H1 (cell line): ENCODE data around the gene PRAMEF8. TPM values are rescaled to one million over a fixed set of nuclear protein-coding genes. Genes with fewer than 3 reads are reported as not detected.
"Not testable (repeated sequence)": the region's sequence is repeated elsewhere in the genome, so short reads cannot be mapped to it uniquely, and the experiment has no call there.

ENCODE experiments used
- CTCF ChIA-PET: fragments of 300-600 bp; sonication (Branson Sonifier 250); formaldehyde crosslinking; loops from one replicate; lab custom pipeline; 2021; ENCODE audit not compliant: partially characterized antibody; lab: Charles Lee
- POLR2A ChIA-PET: fragments of 300-600 bp; sonication (Branson Sonifier 250); formaldehyde crosslinking; loops from one replicate; lab custom pipeline; 2021; ENCODE audit warnings: inconsistent platforms; ENCODE audit not compliant: partially characterized antibody; lab: Charles Lee
- DNase-seq, 2 experiments: peaks; one replicate each; pipeline versions ENCODE4 v3.0.0 to v3.0.0-alpha.2; 2010 to 2022; ENCODE audit warnings: low spot score in 2 of 2, low read depth in 1 of 2, mixed read lengths in 1 of 2
- FAIRE-seq: peaks from 2 replicates; lab custom pipeline; 2011; peaks lifted over from hg19 to GRCh38; lab: Jason Lieb, UNC
- H2AFZ ChIP-seq: 2 replicates; pipeline ENCODE4 v1.8.1; 2012; ENCODE audit warnings: low read length, inconsistent platforms
- H2AK5ac ChIP-seq: 2 replicates; pipeline ENCODE4 v1.6.1; 2013; ENCODE audit warnings: low read depth, low read length
- H2BK120ac ChIP-seq: replicated peaks from 2 replicates; pipeline ENCODE3; 2013; ENCODE audit warnings: low read depth, low read length, inconsistent platforms
- H2BK12ac ChIP-seq: 2 replicates; pipeline ENCODE4 v1.6.1; 2013; ENCODE audit warnings: low read depth, low read length
- H2BK15ac ChIP-seq: 2 replicates; pipeline ENCODE4 v1.6.1; 2013; ENCODE audit warnings: low read length
- H2BK20ac ChIP-seq: 2 replicates; pipeline ENCODE4 v1.6.1; 2013; ENCODE audit warnings: low read length
- H2BK5ac ChIP-seq: 2 replicates; pipeline ENCODE4 v1.6.1; 2013; ENCODE audit warnings: low read depth, low read length
- H3K14ac ChIP-seq: 2 replicates; pipeline ENCODE4 v1.6.1; 2013; ENCODE audit warnings: inconsistent platforms; ENCODE audit not compliant: insufficient read length
- H3K18ac ChIP-seq: 2 replicates; pipeline ENCODE4 v1.6.1; 2013; ENCODE audit warnings: low read length; ENCODE audit errors: extremely low read depth
- H3K23ac ChIP-seq: 2 replicates; pipeline ENCODE4 v1.6.1; 2013; ENCODE audit warnings: inconsistent platforms; ENCODE audit not compliant: insufficient read length
- H3K23me2 ChIP-seq: 2 replicates; pipeline ENCODE4 v1.6.1; 2013; ENCODE audit warnings: low read depth, low read length
- H3K27ac ChIP-seq: 2 replicates; pipeline ENCODE4 v1.6.1; 2011; ENCODE audit warnings: low read depth, low read length, inconsistent platforms
- H3K27me3 ChIP-seq, 4 experiments: replicated peaks in 1 of 4; 1 replicate in 1 of 4; 2 replicates in 3 of 4; pipeline versions ENCODE4 v1.6.1 to v1.8.1; 2011 to 2013; ENCODE audit warnings: low read length in 3 of 4, mild to moderate bottlenecking in 3 of 4, inconsistent platforms in 2 of 4, mixed read lengths in 2 of 4, moderate library complexity in 1 of 4; ENCODE audit not compliant: control insufficient read depth in 3 of 4, insufficient read depth in 3 of 4; ENCODE audit errors: extremely low read depth in 1 of 4
- H3K36me3 ChIP-seq, 4 experiments: 2 replicates each; pipeline versions ENCODE4 v1.6.1 to v1.8.1; 2011 to 2013; ENCODE audit warnings: mild to moderate bottlenecking in 4 of 4, low read length in 3 of 4, moderate library complexity in 2 of 4, control low read depth in 1 of 4, inconsistent platforms in 1 of 4; ENCODE audit not compliant: insufficient read depth in 4 of 4, control insufficient read depth in 2 of 4
- H3K4ac ChIP-seq: replicated peaks from 2 replicates; pipeline ENCODE3; 2013; ENCODE audit warnings: low read length, low read depth, mixed read lengths, inconsistent platforms; ENCODE audit not compliant: insufficient read length
- H3K4me1 ChIP-seq, 4 experiments: replicated peaks in 1 of 4; 1 replicate in 1 of 4; 2 replicates in 3 of 4; pipeline versions ENCODE4 v1.6.1 to v1.8.1; 2011 to 2013; ENCODE audit warnings: low read length in 3 of 4, inconsistent platforms in 2 of 4, mixed read lengths in 1 of 4; ENCODE audit not compliant: insufficient read depth in 4 of 4, control insufficient read depth in 3 of 4
- H3K4me2 ChIP-seq, 2 experiments: 2 replicates each; pipeline versions ENCODE4 v1.6.1 to v1.8.1; 2011 to 2013; ENCODE audit warnings: low read depth in 2 of 2, low read length in 2 of 2, control low read depth in 1 of 2, inconsistent platforms in 1 of 2, mild to moderate bottlenecking in 1 of 2; ENCODE audit not compliant: insufficient read depth in 1 of 2
- H3K4me3 ChIP-seq, 4 experiments: fragments of 200-600, 300-600 bp in 1 of 4; sonication (generic), shearing (Covaris generic), sonication (Bioruptor Twin) in 1 of 4; 2 replicates each; pipeline versions ENCODE4 v1.5.1 to v1.8.1; 2011 to 2016; ENCODE audit warnings: low read length in 4 of 4, low read depth in 3 of 4, control low read depth in 2 of 4, inconsistent platforms in 2 of 4, mild to moderate bottlenecking in 2 of 4, mixed read lengths in 1 of 4, moderate library complexity in 1 of 4; ENCODE audit not compliant: insufficient read depth in 2 of 4; ENCODE audit errors: extremely low read depth in 1 of 4
- H3K56ac ChIP-seq: replicated peaks from 2 replicates; pipeline ENCODE3; 2013; ENCODE audit warnings: low read depth, mild to moderate bottlenecking, mixed read lengths, low read length, inconsistent platforms; ENCODE audit not compliant: insufficient read length
- H3K79me1 ChIP-seq: 2 replicates; pipeline ENCODE4 v1.6.1; 2013; ENCODE audit warnings: low read depth, low read length, control low read depth
- H3K79me2 ChIP-seq, 2 experiments: 2 replicates each; pipeline versions ENCODE4 v1.6.1 to v1.8.1; 2012 to 2013; ENCODE audit warnings: low read length in 2 of 2, mild to moderate bottlenecking in 2 of 2, inconsistent platforms in 1 of 2; ENCODE audit not compliant: insufficient read depth in 2 of 2, control insufficient read depth in 1 of 2
- H3K9ac ChIP-seq, 4 experiments: replicated peaks in 1 of 4; 1 replicate in 1 of 4; 2 replicates in 3 of 4; pipeline versions ENCODE4 v1.6.1 to v1.8.1; 2011 to 2013; ENCODE audit warnings: low read depth in 3 of 4, low read length in 3 of 4, control low read depth in 2 of 4, mild to moderate bottlenecking in 2 of 4, moderate library complexity in 2 of 4, inconsistent platforms in 1 of 4; ENCODE audit errors: extremely low read depth in 1 of 4
- H3K9me3 ChIP-seq, 2 experiments: 2 replicates each; pipeline versions ENCODE4 v1.6.1 to v1.8.1; 2012 to 2013; ENCODE audit warnings: mild to moderate bottlenecking in 2 of 2, moderate library complexity in 2 of 2, control low read depth in 1 of 2, inconsistent platforms in 1 of 2, low read depth in 1 of 2, low read length in 1 of 2, mixed read lengths in 1 of 2; ENCODE audit not compliant: insufficient read depth in 2 of 2
- H4K20me1 ChIP-seq, 2 experiments: replicated peaks in 1 of 2; 2 replicates each; pipeline versions ENCODE3 to v1.8.1; 2011 to 2013; ENCODE audit warnings: inconsistent platforms in 2 of 2, low read length in 2 of 2, mild to moderate bottlenecking in 1 of 2; ENCODE audit not compliant: insufficient read depth in 2 of 2, control insufficient read depth in 1 of 2
- H4K5ac ChIP-seq: 2 replicates; pipeline ENCODE4 v1.6.1; 2013; ENCODE audit warnings: low read length, low read depth, mixed read lengths, inconsistent platforms; ENCODE audit not compliant: insufficient read length
- H4K8ac ChIP-seq: 2 replicates; pipeline ENCODE4 v1.8.0; 2013; ENCODE audit warnings: mild to moderate bottlenecking, moderate library complexity, low read length, inconsistent platforms; ENCODE audit not compliant: insufficient read depth; ENCODE audit errors: extremely low read depth
- H4K91ac ChIP-seq: replicated peaks from 2 replicates; pipeline ENCODE3; 2013; ENCODE audit warnings: low read length, mixed read lengths, inconsistent platforms; ENCODE audit not compliant: insufficient read length
- WGBS, 2 experiments: shearing (Covaris generic) in 1 of 2; methylation state at CpG; one replicate each; pipeline versions ENCODE4 v1.1.6 to v1.1.7; 2013 to 2015; ENCODE audit warnings: low lambda C conversion rate in 2 of 2, mixed read lengths in 2 of 2, inconsistent platforms in 1 of 2, low coverage in 1 of 2, missing lambda C conversion rate in 1 of 2; ENCODE audit not compliant: insufficient replicate concordance in 2 of 2, insufficient coverage in 1 of 2, insufficient read length in 1 of 2; ENCODE audit errors: extremely low coverage in 1 of 2, missing lambda C conversion rate in 1 of 2; 5-methylcytosine and 5-hydroxymethylcytosine counted together
- polyA plus RNA-seq, 7 experiments: library from polyadenylated mRNA; depleted of rRNA in 3 of 7; stranded (reverse) in 5 of 7; unstranded in 2 of 7; fragments of >200 nt in 5 of 7; fragments of 200-250 nt in 2 of 7; gene quantifications; 1 replicate in 5 of 7; 2 replicates in 1 of 7; 4 replicates in 1 of 7; pipeline versions ENCODE4 v1.2.1 to v1.2.3, GENCODE V29; 2011 to 2013; ENCODE audit warnings: missing spikeins in 2 of 7, mixed read lengths in 2 of 7
- total RNA-seq: library from RNA; stranded (reverse); fragmentation: NEBNext Ultra II Directional; extraction: Animal tissue kit (Norgen Biotek cat#: 25700); gene quantifications from 2 replicates; pipeline ENCODE4 v1.2.1, GENCODE V29; 2021

Gene PRAMEF8
- total and polyA plus RNA-seq, 2 of the 8 experiments (the other 6 are each of a cell fraction or from before 2014, with no cell fraction given) = not detected

DNA sequence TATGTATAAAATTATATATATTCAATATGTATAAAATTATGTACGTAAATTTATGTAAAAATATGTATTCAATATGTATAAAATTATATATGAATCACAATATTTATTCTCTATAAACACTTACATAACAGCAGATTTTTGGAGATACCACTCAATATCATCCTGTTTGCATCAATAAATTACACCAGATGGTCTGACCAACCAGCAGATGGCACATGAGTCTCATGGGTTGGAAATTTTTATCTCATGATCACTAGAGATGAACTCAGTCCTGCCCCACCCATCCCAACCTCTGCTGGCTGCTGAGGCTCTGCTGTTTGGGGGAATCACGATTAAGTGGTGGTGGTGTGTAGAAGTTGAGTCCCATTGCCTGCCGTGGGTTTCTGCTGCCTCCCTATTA is 5.3 kb downstream of the PRAMEF8 start:
- H2BK5ac ChIP-seq, H3K9me3 ChIP-seq, H3K4me2 ChIP-seq, CTCF ChIA-PET, H2AFZ ChIP-seq, H3K14ac ChIP-seq, H4K5ac ChIP-seq, H2BK20ac ChIP-seq, H2BK15ac ChIP-seq, H3K18ac ChIP-seq, H4K91ac ChIP-seq, H3K79me1 ChIP-seq, DNase-seq, H3K36me3 ChIP-seq, H3K27ac ChIP-seq, FAIRE-seq, H3K56ac ChIP-seq, H2BK120ac ChIP-seq, H3K27me3 ChIP-seq, H3K23me2 ChIP-seq, POLR2A ChIA-PET, H3K79me2 ChIP-seq, H3K23ac ChIP-seq, H3K9ac ChIP-seq, H3K4me1 ChIP-seq, H4K20me1 ChIP-seq, H3K4ac ChIP-seq, H3K4me3 ChIP-seq, H2AK5ac ChIP-seq, H4K8ac ChIP-seq, H2BK12ac ChIP-seq: not testable (repeated sequence)
- 80% methylated on average over 1 of the region's 3 CpGs; no CpG with 5 or more reads in 1 of the 2 experiments for WGBS, 2 experiments

DNA sequence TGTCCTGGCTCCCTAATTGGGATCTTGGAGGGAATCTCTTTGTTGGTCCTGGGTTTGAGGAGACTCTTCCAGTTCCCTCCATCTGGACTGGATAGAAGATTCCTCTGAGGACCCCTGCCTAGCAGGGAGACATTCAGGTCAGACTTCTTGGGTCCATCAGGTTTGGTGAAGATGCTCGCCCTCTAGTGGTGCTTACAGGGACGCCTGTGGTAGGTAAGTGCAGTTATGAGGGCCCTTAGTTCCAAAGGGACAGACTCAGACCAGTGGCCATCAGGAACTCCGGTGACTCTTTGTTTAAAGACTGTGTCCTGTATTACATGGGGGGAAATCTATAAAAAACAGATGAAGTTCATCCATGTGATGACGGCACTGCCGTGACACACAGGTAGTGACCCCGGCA is 7.9 kb downstream of the PRAMEF8 start:
- H3K4ac ChIP-seq, H3K14ac ChIP-seq, DNase-seq, H4K20me1 ChIP-seq, H3K9ac ChIP-seq, H3K27me3 ChIP-seq, H2BK12ac ChIP-seq, FAIRE-seq, H2BK120ac ChIP-seq, H4K91ac ChIP-seq, H4K5ac ChIP-seq, H3K79me2 ChIP-seq, H2BK15ac ChIP-seq, H3K36me3 ChIP-seq, H3K18ac ChIP-seq, H3K23ac ChIP-seq, H3K4me3 ChIP-seq, H3K27ac ChIP-seq, H3K79me1 ChIP-seq, POLR2A ChIA-PET, H3K9me3 ChIP-seq, H2AK5ac ChIP-seq, H3K23me2 ChIP-seq, H3K4me2 ChIP-seq, H3K4me1 ChIP-seq, H2BK5ac ChIP-seq, H2AFZ ChIP-seq, H3K56ac ChIP-seq, H2BK20ac ChIP-seq, CTCF ChIA-PET, H4K8ac ChIP-seq: not testable (repeated sequence)
- WGBS, 2 experiments = 80% methylated on average over 1 of the region's 6 CpGs; no CpG with 5 or more reads in 1 of the 2 experiments
